Panc1 (cell line): ENCODE data around the gene TMEM269. TPM values are rescaled to one million over a fixed set of nuclear protein-coding genes. Genes with fewer than 3 reads are reported as not detected.

Experiments
- ATAC-seq: fragments of 200-7000 bp; cut with Tn5 transposase; 2 replicates; pipeline ENCODE4 v1.9.1; 2020; ENCODE audit warnings: mild to moderate bottlenecking, moderate library complexity
- BruUV-seq: library from RNA; stranded (reverse); fragments of 400-500 nt; replicated peaks from 2 replicates; lab custom pipeline; 2021; lab: Mats Ljungman, UMichigan
- CTCF ChIA-PET: fragments of 300-600 bp; sonication (Branson Sonifier 250); formaldehyde crosslinking; loops from one replicate; lab custom pipeline; 2022; ENCODE audit warnings: antibody characterized with exemption; lab: Charles Lee
- POLR2A ChIA-PET: fragments of 300-600 bp; sonication (Branson Sonifier 250); formaldehyde crosslinking; loops from one replicate; lab custom pipeline; 2022; ENCODE audit warnings: antibody characterized with exemption; lab: Charles Lee
- DNase-seq: peaks from one replicate; pipeline ENCODE4 v3.0.0-alpha.2; 2010; ENCODE audit warnings: low read depth, low spot score
- H3K27ac ChIP-seq: 2 replicates; pipeline ENCODE4 v1.5.1; 2011; ENCODE audit warnings: mild to moderate bottlenecking, low read length, inconsistent platforms
- H3K27me3 ChIP-seq: fragments of 200-500 bp; sonication (Bioruptor generic); 2 replicates; pipeline ENCODE4 v1.6.0; 2014; ENCODE audit warnings: low read length, inconsistent platforms; ENCODE audit not compliant: control insufficient read depth, insufficient read depth
- H3K36me3 ChIP-seq: fragments of 200-500 bp; sonication (Bioruptor generic); 2 replicates; pipeline ENCODE4 v1.5.1; 2014; ENCODE audit warnings: inconsistent platforms, mild to moderate bottlenecking, low read length, moderate library complexity; ENCODE audit not compliant: control insufficient read depth, insufficient read depth
- H3K4me1 ChIP-seq: 2 replicates; pipeline ENCODE4 v1.5.1; 2011; ENCODE audit warnings: inconsistent platforms, mild to moderate bottlenecking, low read length, moderate library complexity; ENCODE audit not compliant: control insufficient read depth, insufficient read depth
- H3K4me3 ChIP-seq, 2 experiments: 2 replicates each; pipeline ENCODE4 v1.5.1; 2011 to 2012; ENCODE audit warnings: low read depth in 2 of 2, low read length in 2 of 2, mild to moderate bottlenecking in 2 of 2, inconsistent platforms in 1 of 2, moderate library complexity in 1 of 2
- H3K9me3 ChIP-seq: fragments of 200-500 bp; sonication (Bioruptor generic); 2 replicates; pipeline ENCODE4 v1.5.1; 2014; ENCODE audit warnings: low read depth, mild to moderate bottlenecking, inconsistent platforms, low read length, moderate library complexity; ENCODE audit not compliant: control insufficient read depth, insufficient read depth
- CTCF ChIP-seq: fragments of 450-650 bp; IDR thresholded peaks from 2 replicates; pipeline ENCODE4 v1.5.1; 2017; ENCODE audit warnings: mild to moderate bottlenecking
- POLR2AphosphoS5 ChIP-seq: IDR thresholded peaks from 2 replicates; pipeline ENCODE4 v1.6.1; 2012; ENCODE audit warnings: mild to moderate bottlenecking, low read depth, low read length, moderate library complexity
- SIN3A ChIP-seq: IDR thresholded peaks from 2 replicates; pipeline ENCODE4 v1.6.1; 2012; ENCODE audit warnings: low read depth, mild to moderate bottlenecking, low read length, moderate library complexity, borderline replicate concordance; ENCODE audit not compliant: insufficient read depth
- TCF7L2 ChIP-seq: IDR thresholded peaks from 2 replicates; pipeline ENCODE4 v1.6.1; 2011; ENCODE audit warnings: mild to moderate bottlenecking, low read depth, low read length, inconsistent platforms
- in situ Hi-C: cut with HindIII; loops from 2 replicates; pipeline ENCODE4 v1.10.0; 2016; ENCODE audit warnings: low sequenced_read_pairs, low pct_unique_long_range_greater_than_20kb
- intact Hi-C: fragments of 100-400 bp; cut with micrococcal nuclease; formaldehyde crosslinking; loops from one replicate; pipeline ENCODE4 v1.10.0; 2022; ENCODE audit not compliant: unreplicated experiment
- total RNA-seq: library from RNA; stranded (reverse); gene quantifications from one replicate; pipeline ENCODE4 v1.2.1, GENCODE V29; 2021; ENCODE audit not compliant: unreplicated experiment
- TF ChIP-seq, protein P1 (sequence below), 2 experiments: IDR thresholded peaks; 2 replicates each; pipeline ENCODE4 v1.6.1; 2011 to 2012; ENCODE audit warnings: low read depth in 2 of 2, control low read depth in 1 of 2, low read length in 1 of 2, mild to moderate bottlenecking in 1 of 2, moderate library complexity in 1 of 2; ENCODE audit not compliant: insufficient read depth in 1 of 2

TMEM269 gene
- total RNA-seq, 1 experiment from 2014 or later, result 0.13 TPM

GRCh38 chr1:42793824-42794223 lies 9.0 kb downstream of the TMEM269 start:
- no peak overlapping the region for H3K27ac ChIP-seq
- H3K9me3 ChIP-seq, result no peaks in the 10 kb centered on the region
- H3K36me3 ChIP-seq, result no peaks in the 10 kb centered on the region
- ATAC-seq, result no peak
- in situ Hi-C loops (no loop called here), intact Hi-C loops (no loop called here)
- POLR2A ChIA-PET, result no interaction called here
- TF ChIP-seq SIN3A, result no peak
- TF ChIP-seq CTCF, result no peak
- TF ChIP-seq TCF7L2, result no peak
- TF ChIP-seq, protein P1, sequence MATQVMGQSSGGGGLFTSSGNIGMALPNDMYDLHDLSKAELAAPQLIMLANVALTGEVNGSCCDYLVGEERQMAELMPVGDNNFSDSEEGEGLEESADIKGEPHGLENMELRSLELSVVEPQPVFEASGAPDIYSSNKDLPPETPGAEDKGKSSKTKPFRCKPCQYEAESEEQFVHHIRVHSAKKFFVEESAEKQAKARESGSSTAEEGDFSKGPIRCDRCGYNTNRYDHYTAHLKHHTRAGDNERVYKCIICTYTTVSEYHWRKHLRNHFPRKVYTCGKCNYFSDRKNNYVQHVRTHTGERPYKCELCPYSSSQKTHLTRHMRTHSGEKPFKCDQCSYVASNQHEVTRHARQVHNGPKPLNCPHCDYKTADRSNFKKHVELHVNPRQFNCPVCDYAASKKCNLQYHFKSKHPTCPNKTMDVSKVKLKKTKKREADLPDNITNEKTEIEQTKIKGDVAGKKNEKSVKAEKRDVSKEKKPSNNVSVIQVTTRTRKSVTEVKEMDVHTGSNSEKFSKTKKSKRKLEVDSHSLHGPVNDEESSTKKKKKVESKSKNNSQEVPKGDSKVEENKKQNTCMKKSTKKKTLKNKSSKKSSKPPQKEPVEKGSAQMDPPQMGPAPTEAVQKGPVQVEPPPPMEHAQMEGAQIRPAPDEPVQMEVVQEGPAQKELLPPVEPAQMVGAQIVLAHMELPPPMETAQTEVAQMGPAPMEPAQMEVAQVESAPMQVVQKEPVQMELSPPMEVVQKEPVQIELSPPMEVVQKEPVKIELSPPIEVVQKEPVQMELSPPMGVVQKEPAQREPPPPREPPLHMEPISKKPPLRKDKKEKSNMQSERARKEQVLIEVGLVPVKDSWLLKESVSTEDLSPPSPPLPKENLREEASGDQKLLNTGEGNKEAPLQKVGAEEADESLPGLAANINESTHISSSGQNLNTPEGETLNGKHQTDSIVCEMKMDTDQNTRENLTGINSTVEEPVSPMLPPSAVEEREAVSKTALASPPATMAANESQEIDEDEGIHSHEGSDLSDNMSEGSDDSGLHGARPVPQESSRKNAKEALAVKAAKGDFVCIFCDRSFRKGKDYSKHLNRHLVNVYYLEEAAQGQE (IDR thresholded peaks at IDR 0.05; ENCODE audit: insufficient read depth in 1 of 2, low read depth in 2 of 2, low read length in 1 of 2), result no peak
- no peak for TF ChIP-seq POLR2AphosphoS5
- H3K27me3 ChIP-seq, result no peaks in the 10 kb centered on the region
- H3K4me1 ChIP-seq, result no peaks in the 10 kb centered on the region
- no peak overlapping the region for H3K4me3 ChIP-seq
- BruUV-seq, result no TSS peak
- no peak for DNase-seq
- CTCF ChIA-PET, result no interaction called here

- BruUV-seq, result no TSS peak
- Histone ChIP-seq H3K27ac (no peak overlapping the region), H3K4me3 (no peak overlapping the region), H3K9me3 (no peaks in the 10 kb centered on the region), H3K4me1 (no peaks in the 10 kb centered on the region), H3K27me3 (peaks cover 2% of the 10 kb centered on the region; the same call in 1 of the 2 replicates), H3K36me3 (no peaks in the 10 kb centered on the region)
- TF ChIP-seq CTCF (no peak), TCF7L2 (no peak), POLR2AphosphoS5 (no peak), SIN3A (no peak)
- TF ChIP-seq, protein P1 (IDR thresholded peaks at IDR 0.05; ENCODE audit: insufficient read depth in 1 of 2, low read depth in 2 of 2, low read length in 1 of 2), result no peak
- DNase-seq (no peak), ATAC-seq (no peak)
- in situ Hi-C loops (no loop called here), intact Hi-C loops (no loop called here)
- POLR2A ChIA-PET, result no interaction called here
- CTCF ChIA-PET, result interaction anchor here (0.8 kb wide), 1 partner anchor 115 kb away, joined by 3 read pairs; no protein-coding TSS in a partner anchor
Measured at GRCh38 chr1:42797414-42797813, 12.6 kb downstream of the TMEM269 start.
